ENCODE measurements around the gene TCFL5. TPM values are rescaled to one million over a fixed set of nuclear protein-coding genes. Genes with fewer than 3 reads are reported as not detected.

Gene TCFL5
- total and polyA plus RNA-seq, 10 donors: 4.1 to 8.8 (median 6.3) TPM

GRCh38 chr20:62806383-62807050 is 55.1 kb downstream of the TCFL5 start:
- no peak for TF ChIP-seq POLR2A (IDR thresholded peaks at IDR 0.05)
- peak in 1 of 3 donors; percentile 5 for TF ChIP-seq POLR2AphosphoS5 (IDR thresholded peaks at IDR 0.05)
- no peaks in the 10 kb centered on the region for H3K27me3 ChIP-seq (replicated peaks in 1 of 7)
- WGBS, 5 donors: 64 to 83% (median 73%) methylated on average over 11 of the region's 11 CpGs
- H3K27ac ChIP-seq: peak overlapping the region; percentile 89 to 98 (median 94)
- H3K36me3 ChIP-seq: peaks cover 9 to 54% (median 46%) of the 10 kb centered on the region in 6 donors
- H3K4me1 ChIP-seq: peaks cover 20 to 69% (median 47%) of the 10 kb centered on the region in 6 donors
- H3K4me3 ChIP-seq: peak overlapping the region in 7 of 8 donors; percentile 75 to 99 (median 94)
- intact Hi-C loops (cut with DNase I; ENCODE audit: low total_unique reads): no loop called here
- no peaks in the 10 kb centered on the region for H3K9me3 ChIP-seq
- no peak for DNase-seq

GRCh38 chr20:62805711-62806382 is 55.8 kb downstream of the TCFL5 start:
- WGBS, 5 donors: 16 to 39% (median 25%) methylated on average over 20 to 25 of the region's 25 CpGs
- peaks cover 20 to 69% (median 47%) of the 10 kb centered on the region in 6 donors for H3K4me1 ChIP-seq
- peak overlapping the region; percentile 75 to 99 (median 94) for H3K4me3 ChIP-seq
- TF ChIP-seq POLR2AphosphoS5 (IDR thresholded peaks at IDR 0.05) (peak; percentile 55 to 70 (median 66)), CTCF (IDR thresholded peaks at IDR 0.05 in 8 of 11, conservative IDR thresholded peaks at IDR 0.05 in 3 of 11) (no peak), POLR2A (IDR thresholded peaks at IDR 0.05) (peak in 1 of 3 donors; percentile 31)
- DNase-seq: peak; percentile 91
- peaks cover 9 to 54% (median 45%) of the 10 kb centered on the region in 6 donors for H3K36me3 ChIP-seq
- intact Hi-C loops (cut with DNase I; ENCODE audit: low total_unique reads): no loop called here
- H3K27ac ChIP-seq: peak overlapping the region; percentile 89 to 98 (median 94)
- H3K27me3 ChIP-seq (replicated peaks in 1 of 7): no peaks in the 10 kb centered on the region
- H3K9me3 ChIP-seq: no peaks in the 10 kb centered on the region

- H3K27me3 ChIP-seq (replicated peaks in 1 of 7): no peaks in the 10 kb centered on the region
- 0 to 1% (median 0%) methylated on average over 7 to 58 of the region's 58 CpGs for WGBS, 5 donors
- H3K4me1 ChIP-seq: peaks cover 20 to 69% (median 47%) of the 10 kb centered on the region in 6 donors
- H3K27ac ChIP-seq: peak overlapping the region; percentile 89 to 98 (median 94)
- H3K36me3 ChIP-seq: peaks cover 5 to 54% (median 45%) of the 10 kb centered on the region in 6 donors
- intact Hi-C loops (cut with DNase I; ENCODE audit: low total_unique reads): no loop called here
- no peaks in the 10 kb centered on the region for H3K9me3 ChIP-seq
- peak; percentile 90 for DNase-seq
- peak overlapping the region; percentile 75 to 99 (median 94) for H3K4me3 ChIP-seq
- TF ChIP-seq POLR2A (IDR thresholded peaks at IDR 0.05) (no peak), CTCF (IDR thresholded peaks at IDR 0.05 in 8 of 11, conservative IDR thresholded peaks at IDR 0.05 in 3 of 11) (peak in 1 of 11 experiments; percentile 28)
Observed at GRCh38 chr20:62805155-62805710, 56.4 kb downstream of the TCFL5 start.

GRCh38 chr20:62804627-62805154 is 56.9 kb downstream of the TCFL5 start, which contains the start of gene OGFR:
OGFR (plus strand) TSS chr20:62804835; CDS start chr20:62804860, 25 bp downstream.
- H3K27me3 ChIP-seq (replicated peaks in 1 of 7): no peaks in the 10 kb centered on the region
- WGBS, 5 donors: 0 to 1% (median 1%) methylated on average over 18 to 77 of the region's 77 CpGs; no CpG with 5 or more reads in 1 of the 5 donors
- peaks cover 20 to 69% (median 47%) of the 10 kb centered on the region in 6 donors for H3K4me1 ChIP-seq
- intact Hi-C loops (cut with DNase I; ENCODE audit: low total_unique reads): no loop called here
- peak within 1 kb of the TSS; percentile 75 to 99 (median 94) for H3K4me3 ChIP-seq
- TF ChIP-seq POLR2A (IDR thresholded peaks at IDR 0.05) (peak in 1 of 3 donors; percentile 80), CTCF (IDR thresholded peaks at IDR 0.05 in 8 of 11, conservative IDR thresholded peaks at IDR 0.05 in 3 of 11) (peak in 1 of 11 experiments; percentile 16), POLR2AphosphoS5 (IDR thresholded peaks at IDR 0.05) (peak; percentile 96 to 97 (median 97))
- DNase-seq: peak; percentile 94
- peaks cover 5 to 54% (median 45%) of the 10 kb centered on the region in 6 donors for H3K36me3 ChIP-seq
- no peaks in the 10 kb centered on the region for H3K9me3 ChIP-seq
- H3K27ac ChIP-seq: peak within 1 kb of the TSS; percentile 89 to 98 (median 94)

Data from spleen (tissue), 11 donors.